Transverse colon (tissue), 4 donors: ENCODE data around the gene TCERG1L. TPM values are rescaled to one million over a fixed set of nuclear protein-coding genes. Genes with fewer than 3 reads are reported as not detected.

Source experiments
- DNase-seq: peaks from one replicate; pipeline ENCODE4 v3.0.0-alpha.2; 2019
- H3K27ac ChIP-seq, 4 donors: fragments of 200-600 bp; sonication (generic); 2 replicates each; pipeline ENCODE4 v1.5.1; 2016 to 2018; ENCODE audit warnings: inconsistent platforms in 4 of 4
- H3K27me3 ChIP-seq: fragments of 200-600 bp; sonication (generic); 2 replicates; pipeline ENCODE4 v1.5.1; 2017; ENCODE audit warnings: inconsistent platforms
- H3K36me3 ChIP-seq, 4 donors: fragments of 200-600 bp; sonication (generic); 2 replicates each; pipeline ENCODE4 v1.5.1; 2017 to 2019; ENCODE audit warnings: inconsistent platforms in 4 of 4
- H3K4me1 ChIP-seq, 4 donors: fragments of 200-600 bp; sonication (generic); 2 replicates each; pipeline ENCODE4 v1.5.1; 2017 to 2020; ENCODE audit warnings: inconsistent platforms in 4 of 4
- H3K4me3 ChIP-seq, 4 donors: fragments of 200-600 bp; sonication (generic); 1 replicate in 1 of 4; 2 replicates in 3 of 4; pipeline versions ENCODE4 v1.5.1 to v1.6.1; 2017 to 2019; ENCODE audit warnings: inconsistent platforms in 4 of 4
- H3K9me3 ChIP-seq, 2 donors: fragments of 200-600 bp; sonication (generic); 2 replicates each; pipeline ENCODE4 v1.5.1; 2017 to 2019; ENCODE audit warnings: inconsistent platforms in 2 of 2
- CTCF ChIP-seq, 5 experiments: fragments of 200-600 bp in 3 of 5; fragments of 450-650 bp in 2 of 5; sonication (generic) in 3 of 5; IDR thresholded peaks; 1 replicate in 2 of 5; 2 replicates in 3 of 5; pipeline ENCODE4 v1.5.1; 2016 to 2017; ENCODE audit warnings: antibody characterized with exemption in 5 of 5, inconsistent platforms in 3 of 5, mild to moderate bottlenecking in 2 of 5, moderate library complexity in 1 of 5
- EP300 ChIP-seq: sonication (generic); formaldehyde crosslinking; IDR thresholded peaks from one replicate; pipeline ENCODE4 v1.6.1; 2017; ENCODE audit warnings: antibody characterized with exemption, low read depth
- POLR2A ChIP-seq: fragments of 450-650 bp; IDR thresholded peaks from one replicate; pipeline ENCODE4 v1.6.1; 2016; ENCODE audit warnings: antibody characterized with exemption, mild to moderate bottlenecking, moderate library complexity
- POLR2AphosphoS5 ChIP-seq, 3 donors: sonication (generic); formaldehyde crosslinking; IDR thresholded peaks; one replicate each; pipeline ENCODE4 v1.6.1; 2016; ENCODE audit warnings: antibody characterized with exemption in 3 of 3
- WGBS, 2 donors: methylation state at CpG; one replicate each; pipeline ENCODE4 v1.1.5; 2018; ENCODE audit warnings: low coverage in 1 of 2; 5-methylcytosine and 5-hydroxymethylcytosine counted together
- in situ Hi-C, 4 donors: fragments of 200-750 bp; cut with MboI; loops; one replicate each; pipeline versions ENCODE4 v1.15.0 to v1.15.1; 2017; ENCODE audit warnings: low sequenced_read_pairs in 3 of 4, low pct_ligation_motif_present in 1 of 4, low pct_unique_long_range_greater_than_20kb in 1 of 4
- intact Hi-C: fragments of 100-400 bp; cut with DNase I; formaldehyde crosslinking; loops from one replicate; pipeline ENCODE4 v1.15.1; 2023; ENCODE audit warnings: low total_unique reads
- total RNA-seq, 4 donors: library from RNA; depleted of rRNA; stranded (reverse); fragments of >200 nt; gene quantifications; one replicate each; pipeline ENCODE4 v1.1.0, GENCODE V29; 2016

TCERG1L gene
- total RNA-seq, 4 donors from 2014 or later = 0.16 TPM; not detected in 3

GRCh38 chr10:131149586-131149985, 161.9 kb downstream of the TCERG1L start:
- no peak overlapping the region for H3K27ac ChIP-seq
- H3K4me1 ChIP-seq = no peaks in the 10 kb centered on the region
- H3K27me3 ChIP-seq = no peaks in the 10 kb centered on the region
- TF ChIP-seq POLR2A (no peak), POLR2AphosphoS5 (IDR thresholded peaks at IDR 0.05) (no peak), CTCF (IDR thresholded peaks at IDR 0.05) (no peak), EP300 (no peak)
- in situ Hi-C loops = no loop called here
- no peaks in the 10 kb centered on the region for H3K36me3 ChIP-seq
- H3K9me3 ChIP-seq = no peaks in the 10 kb centered on the region
- no peak overlapping the region for H3K4me3 ChIP-seq
- intact Hi-C loops = no loop called here
- 76 to 90% methylated on average over 2 to 10 of the region's 10 CpGs for WGBS, 2 donors
- no peak for DNase-seq

GRCh38 chr10:131149111-131149510, 162.4 kb downstream of the TCERG1L start:
- 89% methylated on average over 3 of the region's 3 CpGs; no CpG with 5 or more reads in 1 of the 2 donors for WGBS, 2 donors
- no peak overlapping the region for H3K4me3 ChIP-seq
- DNase-seq = no peak
- in situ Hi-C loops (no loop called here), intact Hi-C loops (no loop called here)
- H3K27ac ChIP-seq = no peak overlapping the region
- H3K4me1 ChIP-seq = no peaks in the 10 kb centered on the region
- H3K27me3 ChIP-seq = no peaks in the 10 kb centered on the region
- TF ChIP-seq POLR2AphosphoS5 (IDR thresholded peaks at IDR 0.05) (no peak), EP300 (no peak), CTCF (IDR thresholded peaks at IDR 0.05) (no peak), POLR2A (no peak)
- no peaks in the 10 kb centered on the region for H3K9me3 ChIP-seq
- H3K36me3 ChIP-seq = no peaks in the 10 kb centered on the region

- intact Hi-C loops (no loop called here), in situ Hi-C loops (no loop called here)
- Histone ChIP-seq H3K27me3 (no peaks in the 10 kb centered on the region), H3K27ac (no peak overlapping the region), H3K4me3 (no peak overlapping the region), H3K36me3 (no peaks in the 10 kb centered on the region), H3K4me1 (no peaks in the 10 kb centered on the region), H3K9me3 (no peaks in the 10 kb centered on the region)
- no peak for DNase-seq
- WGBS, 2 donors = 90% methylated on average over 3 of the region's 3 CpGs; no CpG with 5 or more reads in 1 of the 2 donors
- TF ChIP-seq POLR2A = no peak
- TF ChIP-seq POLR2AphosphoS5 (IDR thresholded peaks at IDR 0.05) = no peak
- TF ChIP-seq EP300 = no peak
- no peak for TF ChIP-seq CTCF (IDR thresholded peaks at IDR 0.05)
Observed at GRCh38 chr10:131148270-131148669, 163.3 kb downstream of the TCERG1L start.

GRCh38 chr10:131147301-131147975, 164.1 kb downstream of the TCERG1L start:
- Histone ChIP-seq H3K4me3 (no peak overlapping the region), H3K4me1 (no peaks in the 10 kb centered on the region), H3K36me3 (no peaks in the 10 kb centered on the region), H3K9me3 (no peaks in the 10 kb centered on the region), H3K27ac (no peak overlapping the region), H3K27me3 (no peaks in the 10 kb centered on the region)
- intact Hi-C loops = no loop called here
- in situ Hi-C loops = no loop called here
- TF ChIP-seq POLR2AphosphoS5 (IDR thresholded peaks at IDR 0.05) = no peak
- 43 to 77% methylated on average over 1 to 27 of the region's 27 CpGs for WGBS, 2 donors
- no peak for DNase-seq

- intact Hi-C loops = no loop called here
Observed at GRCh38 chr10:131146790-131147189, 164.7 kb downstream of the TCERG1L start.

More at GRCh38 chr10:131146790-131147189, 164.7 kb downstream of the TCERG1L start:
- no peak for DNase-seq
- TF ChIP-seq CTCF (IDR thresholded peaks at IDR 0.05) (no peak), POLR2AphosphoS5 (IDR thresholded peaks at IDR 0.05) (no peak), POLR2A (no peak), EP300 (no peak)
- in situ Hi-C loops = no loop called here
- Histone ChIP-seq H3K36me3 (no peaks in the 10 kb centered on the region), H3K27ac (no peak overlapping the region), H3K4me3 (no peak overlapping the region), H3K4me1 (no peaks in the 10 kb centered on the region), H3K9me3 (no peaks in the 10 kb centered on the region), H3K27me3 (no peaks in the 10 kb centered on the region)
- 56 to 83% methylated on average over 4 to 8 of the region's 9 CpGs for WGBS, 2 donors
